H1 (cell line): ENCODE data around the gene RAB11B. TPM values are rescaled to one million over a fixed set of nuclear protein-coding genes. Genes with fewer than 3 reads are reported as not detected.

Source experiments
- CTCF ChIA-PET: fragments of 300-600 bp; sonication (Branson Sonifier 250); formaldehyde crosslinking; loops from one replicate; lab custom pipeline; 2021; ENCODE audit not compliant: partially characterized antibody; lab: Charles Lee
- POLR2A ChIA-PET: fragments of 300-600 bp; sonication (Branson Sonifier 250); formaldehyde crosslinking; loops from one replicate; lab custom pipeline; 2021; ENCODE audit warnings: inconsistent platforms; ENCODE audit not compliant: partially characterized antibody; lab: Charles Lee
- DNase-seq, 2 experiments: peaks; one replicate each; pipeline versions ENCODE4 v3.0.0 to v3.0.0-alpha.2; 2010 to 2022; ENCODE audit warnings: low spot score in 2 of 2, low read depth in 1 of 2, mixed read lengths in 1 of 2
- FAIRE-seq: peaks from 2 replicates; lab custom pipeline; 2011; peaks lifted over from hg19 to GRCh38; lab: Jason Lieb, UNC
- H2AFZ ChIP-seq: 2 replicates; pipeline ENCODE4 v1.8.1; 2012; ENCODE audit warnings: low read length, inconsistent platforms
- H2AK5ac ChIP-seq: 2 replicates; pipeline ENCODE4 v1.6.1; 2013; ENCODE audit warnings: low read depth, low read length
- H2BK120ac ChIP-seq: replicated peaks from 2 replicates; pipeline ENCODE3; 2013; ENCODE audit warnings: low read depth, low read length, inconsistent platforms
- H2BK12ac ChIP-seq: 2 replicates; pipeline ENCODE4 v1.6.1; 2013; ENCODE audit warnings: low read depth, low read length
- H2BK15ac ChIP-seq: 2 replicates; pipeline ENCODE4 v1.6.1; 2013; ENCODE audit warnings: low read length
- H2BK20ac ChIP-seq: 2 replicates; pipeline ENCODE4 v1.6.1; 2013; ENCODE audit warnings: low read length
- H2BK5ac ChIP-seq: 2 replicates; pipeline ENCODE4 v1.6.1; 2013; ENCODE audit warnings: low read depth, low read length
- H3K14ac ChIP-seq: 2 replicates; pipeline ENCODE4 v1.6.1; 2013; ENCODE audit warnings: inconsistent platforms; ENCODE audit not compliant: insufficient read length
- H3K18ac ChIP-seq: 2 replicates; pipeline ENCODE4 v1.6.1; 2013; ENCODE audit warnings: low read length; ENCODE audit errors: extremely low read depth
- H3K23ac ChIP-seq: 2 replicates; pipeline ENCODE4 v1.6.1; 2013; ENCODE audit warnings: inconsistent platforms; ENCODE audit not compliant: insufficient read length
- H3K23me2 ChIP-seq: 2 replicates; pipeline ENCODE4 v1.6.1; 2013; ENCODE audit warnings: low read depth, low read length
- H3K27ac ChIP-seq: 2 replicates; pipeline ENCODE4 v1.6.1; 2011; ENCODE audit warnings: low read depth, low read length, inconsistent platforms
- H3K27me3 ChIP-seq, 4 experiments: replicated peaks in 1 of 4; 1 replicate in 1 of 4; 2 replicates in 3 of 4; pipeline versions ENCODE4 v1.6.1 to v1.8.1; 2011 to 2013; ENCODE audit warnings: low read length in 3 of 4, mild to moderate bottlenecking in 3 of 4, inconsistent platforms in 2 of 4, mixed read lengths in 2 of 4, moderate library complexity in 1 of 4; ENCODE audit not compliant: control insufficient read depth in 3 of 4, insufficient read depth in 3 of 4; ENCODE audit errors: extremely low read depth in 1 of 4
- H3K36me3 ChIP-seq, 4 experiments: 2 replicates each; pipeline versions ENCODE4 v1.6.1 to v1.8.1; 2011 to 2013; ENCODE audit warnings: mild to moderate bottlenecking in 4 of 4, low read length in 3 of 4, moderate library complexity in 2 of 4, control low read depth in 1 of 4, inconsistent platforms in 1 of 4; ENCODE audit not compliant: insufficient read depth in 4 of 4, control insufficient read depth in 2 of 4
- H3K4ac ChIP-seq: replicated peaks from 2 replicates; pipeline ENCODE3; 2013; ENCODE audit warnings: low read length, low read depth, mixed read lengths, inconsistent platforms; ENCODE audit not compliant: insufficient read length
- H3K4me1 ChIP-seq, 4 experiments: replicated peaks in 1 of 4; 1 replicate in 1 of 4; 2 replicates in 3 of 4; pipeline versions ENCODE4 v1.6.1 to v1.8.1; 2011 to 2013; ENCODE audit warnings: low read length in 3 of 4, inconsistent platforms in 2 of 4, mixed read lengths in 1 of 4; ENCODE audit not compliant: insufficient read depth in 4 of 4, control insufficient read depth in 3 of 4
- H3K4me2 ChIP-seq, 2 experiments: 2 replicates each; pipeline versions ENCODE4 v1.6.1 to v1.8.1; 2011 to 2013; ENCODE audit warnings: low read depth in 2 of 2, low read length in 2 of 2, control low read depth in 1 of 2, inconsistent platforms in 1 of 2, mild to moderate bottlenecking in 1 of 2; ENCODE audit not compliant: insufficient read depth in 1 of 2
- H3K4me3 ChIP-seq, 4 experiments: fragments of 200-600, 300-600 bp in 1 of 4; sonication (generic), shearing (Covaris generic), sonication (Bioruptor Twin) in 1 of 4; 2 replicates each; pipeline versions ENCODE4 v1.5.1 to v1.8.1; 2011 to 2016; ENCODE audit warnings: low read length in 4 of 4, low read depth in 3 of 4, control low read depth in 2 of 4, inconsistent platforms in 2 of 4, mild to moderate bottlenecking in 2 of 4, mixed read lengths in 1 of 4, moderate library complexity in 1 of 4; ENCODE audit not compliant: insufficient read depth in 2 of 4; ENCODE audit errors: extremely low read depth in 1 of 4
- H3K56ac ChIP-seq: replicated peaks from 2 replicates; pipeline ENCODE3; 2013; ENCODE audit warnings: low read depth, mild to moderate bottlenecking, mixed read lengths, low read length, inconsistent platforms; ENCODE audit not compliant: insufficient read length
- H3K79me1 ChIP-seq: 2 replicates; pipeline ENCODE4 v1.6.1; 2013; ENCODE audit warnings: low read depth, low read length, control low read depth
- H3K79me2 ChIP-seq, 2 experiments: 2 replicates each; pipeline versions ENCODE4 v1.6.1 to v1.8.1; 2012 to 2013; ENCODE audit warnings: low read length in 2 of 2, mild to moderate bottlenecking in 2 of 2, inconsistent platforms in 1 of 2; ENCODE audit not compliant: insufficient read depth in 2 of 2, control insufficient read depth in 1 of 2
- H3K9ac ChIP-seq, 4 experiments: replicated peaks in 1 of 4; 1 replicate in 1 of 4; 2 replicates in 3 of 4; pipeline versions ENCODE4 v1.6.1 to v1.8.1; 2011 to 2013; ENCODE audit warnings: low read depth in 3 of 4, low read length in 3 of 4, control low read depth in 2 of 4, mild to moderate bottlenecking in 2 of 4, moderate library complexity in 2 of 4, inconsistent platforms in 1 of 4; ENCODE audit errors: extremely low read depth in 1 of 4
- H3K9me3 ChIP-seq, 2 experiments: 2 replicates each; pipeline versions ENCODE4 v1.6.1 to v1.8.1; 2012 to 2013; ENCODE audit warnings: mild to moderate bottlenecking in 2 of 2, moderate library complexity in 2 of 2, control low read depth in 1 of 2, inconsistent platforms in 1 of 2, low read depth in 1 of 2, low read length in 1 of 2, mixed read lengths in 1 of 2; ENCODE audit not compliant: insufficient read depth in 2 of 2
- H4K20me1 ChIP-seq, 2 experiments: replicated peaks in 1 of 2; 2 replicates each; pipeline versions ENCODE3 to v1.8.1; 2011 to 2013; ENCODE audit warnings: inconsistent platforms in 2 of 2, low read length in 2 of 2, mild to moderate bottlenecking in 1 of 2; ENCODE audit not compliant: insufficient read depth in 2 of 2, control insufficient read depth in 1 of 2
- H4K5ac ChIP-seq: 2 replicates; pipeline ENCODE4 v1.6.1; 2013; ENCODE audit warnings: low read length, low read depth, mixed read lengths, inconsistent platforms; ENCODE audit not compliant: insufficient read length
- H4K8ac ChIP-seq: 2 replicates; pipeline ENCODE4 v1.8.0; 2013; ENCODE audit warnings: mild to moderate bottlenecking, moderate library complexity, low read length, inconsistent platforms; ENCODE audit not compliant: insufficient read depth; ENCODE audit errors: extremely low read depth
- H4K91ac ChIP-seq: replicated peaks from 2 replicates; pipeline ENCODE3; 2013; ENCODE audit warnings: low read length, mixed read lengths, inconsistent platforms; ENCODE audit not compliant: insufficient read length
- BCL11A ChIP-seq, 2 experiments: IDR thresholded peaks; one replicate each; pipeline ENCODE4 v1.6.1; 2011; ENCODE audit warnings: low read depth in 2 of 2, low read length in 2 of 2, mild to moderate bottlenecking in 2 of 2
- CHD1 ChIP-seq: IDR thresholded peaks from 2 replicates; pipeline ENCODE4 v1.6.1; 2012; ENCODE audit warnings: low read depth, low read length, improper control_type of control experiment
- EGR1 ChIP-seq: IDR thresholded peaks from 2 replicates; pipeline ENCODE4 v1.6.1; 2011; ENCODE audit warnings: low read depth, low read length, borderline replicate concordance
- GABPA ChIP-seq: IDR thresholded peaks from 2 replicates; pipeline ENCODE4 v1.6.1; 2011; ENCODE audit warnings: mild to moderate bottlenecking, low read length, moderate library complexity, borderline replicate concordance; ENCODE audit not compliant: insufficient read depth
- GTF2F1 ChIP-seq: IDR thresholded peaks from 2 replicates; pipeline ENCODE4 v1.6.1; 2012; ENCODE audit warnings: low read depth, low read length, improper control_type of control experiment, borderline replicate concordance
- HDAC2 ChIP-seq, 2 experiments: fragments of 300-600 bp in 1 of 2; sonication (generic) in 1 of 2; IDR thresholded peaks; 2 replicates each; pipeline ENCODE4 v1.6.1; 2011 to 2012; ENCODE audit warnings: low read depth in 2 of 2, low read length in 2 of 2, mild to moderate bottlenecking in 2 of 2, moderate library complexity in 2 of 2, borderline replicate concordance in 1 of 2, inconsistent platforms in 1 of 2
- JUN ChIP-seq: IDR thresholded peaks from 2 replicates; pipeline ENCODE4 v1.6.1; 2011; ENCODE audit warnings: low read depth, mild to moderate bottlenecking, improper control_type of control experiment, low read length
- JUND ChIP-seq: IDR thresholded peaks from 2 replicates; pipeline ENCODE4 v1.6.1; 2011; ENCODE audit warnings: mild to moderate bottlenecking, improper control_type of control experiment, low read length
- NRF1 ChIP-seq: IDR thresholded peaks from 2 replicates; pipeline ENCODE4 v1.6.1; 2011; ENCODE audit warnings: mild to moderate bottlenecking, low read depth, low read length, improper control_type of control experiment
- PHF8 ChIP-seq: fragments of 200-600 bp; sonication (generic); conservative IDR thresholded peaks from 2 replicates; pipeline ENCODE4 v1.7.1; 2012; ENCODE audit warnings: low read depth, mild to moderate bottlenecking, inconsistent platforms, low read length, moderate library complexity
- POLR2A ChIP-seq, 2 experiments: IDR thresholded peaks; 1 replicate in 1 of 2; 2 replicates in 1 of 2; pipeline ENCODE4 v1.6.1; 2011; ENCODE audit warnings: low read depth in 2 of 2, low read length in 2 of 2, mild to moderate bottlenecking in 2 of 2; ENCODE audit errors: control extremely low read depth in 1 of 2
- POU5F1 ChIP-seq: IDR thresholded peaks from 2 replicates; pipeline ENCODE4 v1.6.1; 2011; ENCODE audit warnings: low read depth, mild to moderate bottlenecking, low read length, moderate library complexity
- SAP30 ChIP-seq: fragments of 300-600 bp; sonication (generic); IDR thresholded peaks from 2 replicates; pipeline ENCODE4 v1.7.1; 2012; ENCODE audit warnings: low read length, moderate library complexity, mild to moderate bottlenecking, inconsistent platforms; ENCODE audit not compliant: insufficient read depth, insufficient replicate concordance
- SIN3A ChIP-seq, 2 experiments: IDR thresholded peaks in 1 of 2; conservative IDR thresholded peaks in 1 of 2; 2 replicates each; pipeline ENCODE4 v1.6.1; 2011 to 2012; ENCODE audit warnings: low read length in 2 of 2, improper control_type of control experiment in 1 of 2, low read depth in 1 of 2, mild to moderate bottlenecking in 1 of 2
- TBP ChIP-seq: IDR thresholded peaks from 2 replicates; pipeline ENCODE4 v1.6.1; 2011; ENCODE audit warnings: low read depth, low read length, improper control_type of control experiment
- WGBS, 2 experiments: shearing (Covaris generic) in 1 of 2; methylation state at CpG; one replicate each; pipeline versions ENCODE4 v1.1.6 to v1.1.7; 2013 to 2015; ENCODE audit warnings: low lambda C conversion rate in 2 of 2, mixed read lengths in 2 of 2, inconsistent platforms in 1 of 2, low coverage in 1 of 2, missing lambda C conversion rate in 1 of 2; ENCODE audit not compliant: insufficient replicate concordance in 2 of 2, insufficient coverage in 1 of 2, insufficient read length in 1 of 2; ENCODE audit errors: extremely low coverage in 1 of 2, missing lambda C conversion rate in 1 of 2; 5-methylcytosine and 5-hydroxymethylcytosine counted together
- polyA plus RNA-seq, 7 experiments: library from polyadenylated mRNA; depleted of rRNA in 3 of 7; stranded (reverse) in 5 of 7; unstranded in 2 of 7; fragments of >200 nt in 5 of 7; fragments of 200-250 nt in 2 of 7; gene quantifications; 1 replicate in 5 of 7; 2 replicates in 1 of 7; 4 replicates in 1 of 7; pipeline versions ENCODE4 v1.2.1 to v1.2.3, GENCODE V29; 2011 to 2013; ENCODE audit warnings: missing spikeins in 2 of 7, mixed read lengths in 2 of 7
- total RNA-seq: library from RNA; stranded (reverse); fragmentation: NEBNext Ultra II Directional; extraction: Animal tissue kit (Norgen Biotek cat#: 25700); gene quantifications from 2 replicates; pipeline ENCODE4 v1.2.1, GENCODE V29; 2021

RAB11B gene
- total and polyA plus RNA-seq, 2 of the 8 experiments (the other 6 are each of a cell fraction or from before 2014, with no cell fraction given): 50.2 to 85.8 TPM

GRCh38 chr19:8429044-8429443 is 38.9 kb downstream of the RAB11B start:
- Histone ChIP-seq H4K20me1 (no peaks in the 10 kb centered on the region), H3K27ac (no peak overlapping the region), H3K4me1 (peaks cover 0 to 2% (median 0%) of the 10 kb centered on the region in 4 experiments; a peak in 1 of 7 replicates), H4K8ac (no peak overlapping the region), H3K18ac (no peak overlapping the region), H4K5ac (no peak overlapping the region), H3K14ac (no peak overlapping the region), H3K4me3 (no peak overlapping the region), H3K9me3 (no peaks in the 10 kb centered on the region), H4K91ac (no peak overlapping the region), H3K4ac (no peak overlapping the region), H3K27me3 (no peaks in the 10 kb centered on the region), H3K79me2 (no peaks in the 10 kb centered on the region), H3K4me2 (no peak overlapping the region), H2BK120ac (no peak overlapping the region), H3K79me1 (no peaks in the 10 kb centered on the region), H2AFZ (no peak overlapping the region), H3K56ac (no peak overlapping the region), H2BK5ac (no peak overlapping the region), H3K36me3 (no peaks in the 10 kb centered on the region), H2BK20ac (no peak overlapping the region), H3K23ac (no peak overlapping the region), H3K9ac (no peak overlapping the region), H2AK5ac (no peak overlapping the region), H2BK12ac (no peak overlapping the region), H3K23me2 (no peaks in the 10 kb centered on the region), H2BK15ac (no peak overlapping the region)
- FAIRE-seq (no peak), DNase-seq (no peak)
- ChIA-PET POLR2A (no interaction called here), CTCF (interaction anchor here (0.6 to 4.3 kb wide), 2 partner anchors 75 to 398 kb away, joined by 3 to 16 read pairs; no protein-coding TSS in a partner anchor)
- WGBS, 2 experiments: 88% methylated on average over 5 of the region's 6 CpGs; no CpG with 5 or more reads in 1 of the 2 experiments
- TF ChIP-seq GABPA (no peak), JUN (no peak), NRF1 (no peak), POLR2A (IDR thresholded peaks at IDR 0.05; ENCODE audit: control extremely low read depth in 1 of 2, low read depth in 2 of 2, low read length in 2 of 2) (no peak), SAP30 (no peak), TBP (no peak), EGR1 (no peak), BCL11A (IDR thresholded peaks at IDR 0.05; ENCODE audit: low read depth in 2 of 2, low read length in 2 of 2) (no peak), POU5F1 (no peak), HDAC2 (IDR thresholded peaks at IDR 0.05; ENCODE audit: borderline replicate concordance in 1 of 2, low read depth in 2 of 2, low read length in 2 of 2) (no peak), PHF8 (no peak), SIN3A (conservative IDR thresholded peaks at IDR 0.05 in 1 of 2, IDR thresholded peaks at IDR 0.05 in 1 of 2; ENCODE audit: low read depth in 1 of 2, low read length in 2 of 2) (no peak), GTF2F1 (no peak), JUND (no peak), CHD1 (no peak)
